NCI-H748 (cell line): Measurements from ENCODE around the gene USP21.

Source experiments
- DNase-seq: peaks from one replicate; lab custom pipeline; 2025; ENCODE audit not compliant: unreplicated experiment; lab: John Stamatoyannopoulos, UW

Gene USP21

DNA sequence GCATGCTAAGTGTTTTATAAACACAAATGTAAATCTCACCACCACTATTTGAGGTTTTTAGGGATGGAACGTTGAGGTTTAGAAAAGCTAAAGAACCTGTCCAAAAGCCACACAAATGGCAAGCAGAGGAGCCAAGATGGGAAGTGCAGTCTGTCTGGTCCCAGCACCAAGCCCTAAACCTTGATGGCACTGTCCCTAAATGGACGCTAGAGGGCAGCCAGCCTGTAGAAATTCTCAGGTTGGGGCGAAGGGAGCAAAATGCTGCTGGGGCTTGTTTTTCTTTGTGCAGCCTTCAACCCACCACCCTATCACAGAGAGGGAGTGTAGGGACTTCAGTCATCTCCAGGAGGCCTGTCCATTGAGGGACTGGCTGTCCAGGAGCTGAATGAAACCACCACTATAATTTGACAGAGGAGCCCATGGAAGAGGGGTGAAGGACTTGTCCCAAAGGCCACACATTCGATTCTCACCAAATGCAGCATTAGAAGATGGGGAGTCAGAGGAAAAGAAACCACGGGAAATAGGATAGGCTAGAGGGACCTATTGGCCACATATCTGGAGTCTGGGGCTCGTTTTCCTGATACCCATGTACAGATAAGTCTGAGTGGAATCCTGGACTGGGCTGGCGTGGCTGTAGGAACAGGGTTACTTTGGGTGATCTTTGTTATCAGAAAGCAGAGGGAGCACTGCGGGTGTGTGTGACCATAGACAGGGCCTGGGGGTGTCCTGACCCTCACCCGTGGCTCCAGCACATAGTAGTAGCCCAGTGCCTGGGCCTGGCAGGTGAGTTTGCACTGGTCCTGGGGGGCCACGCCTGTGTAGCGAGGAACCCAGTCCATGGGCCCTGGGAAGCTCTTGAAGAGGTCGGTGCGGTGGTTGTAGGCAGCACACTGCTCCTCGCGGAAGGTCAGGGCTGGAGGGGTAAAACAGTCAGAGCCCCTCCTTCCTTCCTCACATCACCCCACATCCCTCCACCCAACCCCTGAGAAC lies 33.5 kb downstream of the USP21 start:
- peak; percentile 74 for DNase-seq

DNA sequence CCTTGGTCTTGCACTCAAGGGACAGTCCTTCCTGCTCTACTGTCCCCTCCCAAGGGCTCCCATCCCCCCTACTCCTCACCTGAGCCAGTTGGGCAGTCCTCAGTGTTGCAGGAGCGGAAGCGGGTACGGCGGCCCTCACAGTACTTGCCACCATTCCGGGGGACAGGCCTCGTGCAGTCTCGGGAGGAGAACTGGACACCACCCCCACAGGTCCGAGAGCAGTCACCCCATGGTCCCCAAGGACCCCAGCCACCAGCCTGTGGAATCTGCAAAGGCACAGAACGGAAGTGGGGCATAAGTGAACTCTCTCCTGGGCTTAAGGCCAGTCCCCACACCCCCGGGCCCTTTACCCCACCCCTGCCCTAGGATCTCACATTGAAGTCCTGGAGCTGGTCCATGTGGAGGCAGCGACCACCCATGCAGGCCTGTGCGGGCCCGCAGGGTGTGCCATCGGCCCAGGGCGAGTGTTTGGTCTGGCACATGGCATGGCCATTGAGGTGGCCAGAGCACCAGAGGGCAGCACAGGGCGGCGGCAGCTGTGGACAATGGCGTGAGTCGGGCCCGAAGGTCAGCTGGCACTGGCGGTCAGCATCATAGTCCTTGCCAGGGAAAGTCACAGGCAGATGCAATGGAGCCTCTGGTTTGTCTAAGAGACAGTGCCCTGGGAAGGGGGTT lies 34.4 kb downstream of the USP21 start:
- DNase-seq: no peak

DNA sequence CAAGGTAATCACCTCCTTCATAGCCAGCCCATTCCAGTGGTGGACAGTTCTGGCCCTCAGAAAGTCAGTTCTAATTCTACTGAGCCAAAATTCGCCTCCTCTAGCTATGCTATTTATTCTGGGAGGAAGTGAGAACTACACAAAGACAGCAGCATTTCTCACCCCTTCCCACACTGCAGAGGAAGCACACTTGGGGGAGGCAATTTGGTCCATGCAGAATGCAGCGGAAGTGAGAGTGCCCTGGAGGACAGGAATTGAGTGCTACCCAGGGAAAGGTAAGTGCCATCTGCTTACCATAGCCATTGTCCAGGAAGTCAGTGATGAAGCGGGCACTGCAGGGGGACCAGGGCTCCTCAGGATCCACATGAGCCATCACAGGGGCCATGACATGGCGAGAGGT lies 35.9 kb downstream of the USP21 start:
- DNase-seq: no peak

DNA sequence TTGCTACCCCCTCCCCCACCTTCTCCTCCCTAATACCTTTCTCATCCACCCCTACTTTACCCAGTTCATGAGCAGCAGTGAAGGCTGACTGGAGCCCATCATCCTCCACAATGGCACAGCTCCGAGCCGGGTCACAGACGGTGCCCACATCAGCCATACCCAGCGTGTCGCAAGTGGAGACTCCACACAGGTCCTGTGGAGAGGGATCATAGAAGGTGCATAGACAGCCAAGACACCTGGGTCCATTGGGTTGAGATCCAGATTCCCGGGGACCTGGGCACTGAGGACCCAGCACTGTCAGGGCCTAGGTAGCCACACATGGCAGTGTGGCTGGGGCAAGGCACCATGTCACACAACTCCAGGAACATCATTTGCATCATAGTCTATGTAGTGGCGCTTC lies 36.8 kb downstream of the USP21 start:
- DNase-seq: no peak

DNA sequence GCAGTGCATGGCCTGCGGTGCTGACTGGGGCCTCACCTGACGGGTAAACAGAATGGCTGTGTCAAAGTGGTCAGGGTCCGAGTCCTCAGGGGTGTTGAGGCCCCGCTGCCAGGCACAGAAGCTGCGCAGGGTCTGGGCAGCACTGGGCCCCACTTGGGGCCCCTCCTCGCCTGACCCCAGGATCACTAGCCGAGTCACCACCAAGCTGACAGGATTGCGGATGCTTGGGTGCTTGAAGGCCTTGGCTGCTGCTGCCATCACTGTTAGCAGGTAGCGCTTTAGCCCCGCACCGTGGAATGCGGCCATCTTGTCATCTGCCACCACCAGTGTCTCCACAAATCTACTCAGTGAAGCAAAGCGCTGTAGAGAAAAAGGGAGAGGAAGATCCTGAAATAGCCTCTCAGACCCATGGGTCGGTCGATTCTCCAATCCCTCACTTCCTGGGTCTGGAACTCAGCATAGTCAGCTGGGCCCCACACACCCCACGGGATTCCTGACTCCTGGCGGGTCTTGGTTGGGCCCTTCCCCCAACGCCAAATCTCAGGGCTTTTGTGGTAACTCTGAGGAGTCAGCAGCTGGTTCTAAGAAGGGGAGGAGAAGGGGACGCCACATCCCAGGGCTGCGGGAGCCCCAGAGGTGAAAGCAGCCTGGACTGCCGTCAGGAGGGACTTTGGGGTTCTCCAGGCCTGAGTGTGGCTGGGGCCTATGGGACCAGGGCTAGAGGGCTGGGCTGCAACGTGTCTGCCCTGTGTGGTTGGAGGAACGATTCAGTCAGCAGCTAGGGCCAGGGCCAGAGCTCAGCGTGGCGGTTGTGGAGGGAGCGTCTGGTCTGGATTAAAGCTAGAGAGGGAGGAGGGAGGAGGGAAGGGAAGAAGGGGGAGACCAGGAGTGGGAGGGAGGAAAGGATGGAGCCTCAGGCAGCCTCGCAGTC lies 37.5 kb downstream of the USP21 start:
- no peak for DNase-seq

DNA sequence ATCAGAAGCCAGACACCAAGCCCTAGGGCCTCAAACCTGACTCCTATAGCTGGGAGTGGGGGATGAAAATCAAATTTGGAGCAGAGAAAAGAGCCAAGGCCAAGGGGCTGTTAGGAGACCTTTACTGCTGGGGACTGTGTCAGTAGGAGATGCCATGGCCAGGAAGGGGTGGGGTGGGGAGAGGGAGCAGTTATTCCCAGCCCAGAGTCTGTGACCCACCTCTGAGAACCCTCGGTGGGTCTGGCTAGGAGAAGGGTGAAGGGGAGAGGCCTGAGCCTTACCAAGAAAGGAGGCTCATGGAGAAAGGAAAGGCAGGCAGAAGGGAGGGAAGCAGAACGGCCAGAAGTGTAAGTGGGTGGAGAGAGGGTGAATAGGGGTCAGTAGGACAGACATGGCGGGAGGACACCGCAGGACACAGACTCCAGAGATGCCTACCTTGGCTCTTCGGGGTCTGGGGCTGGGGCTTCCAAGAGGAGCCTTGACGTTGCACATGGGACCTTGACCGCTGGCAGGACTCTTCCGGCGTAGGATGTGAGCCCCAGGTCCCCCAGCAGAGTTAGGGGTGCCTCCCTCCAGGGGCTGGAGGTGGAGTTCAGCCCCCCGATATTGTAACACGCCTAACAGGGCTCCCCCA lies 38.4 kb downstream of the USP21 start:
- DNase-seq: no peak

DNA sequence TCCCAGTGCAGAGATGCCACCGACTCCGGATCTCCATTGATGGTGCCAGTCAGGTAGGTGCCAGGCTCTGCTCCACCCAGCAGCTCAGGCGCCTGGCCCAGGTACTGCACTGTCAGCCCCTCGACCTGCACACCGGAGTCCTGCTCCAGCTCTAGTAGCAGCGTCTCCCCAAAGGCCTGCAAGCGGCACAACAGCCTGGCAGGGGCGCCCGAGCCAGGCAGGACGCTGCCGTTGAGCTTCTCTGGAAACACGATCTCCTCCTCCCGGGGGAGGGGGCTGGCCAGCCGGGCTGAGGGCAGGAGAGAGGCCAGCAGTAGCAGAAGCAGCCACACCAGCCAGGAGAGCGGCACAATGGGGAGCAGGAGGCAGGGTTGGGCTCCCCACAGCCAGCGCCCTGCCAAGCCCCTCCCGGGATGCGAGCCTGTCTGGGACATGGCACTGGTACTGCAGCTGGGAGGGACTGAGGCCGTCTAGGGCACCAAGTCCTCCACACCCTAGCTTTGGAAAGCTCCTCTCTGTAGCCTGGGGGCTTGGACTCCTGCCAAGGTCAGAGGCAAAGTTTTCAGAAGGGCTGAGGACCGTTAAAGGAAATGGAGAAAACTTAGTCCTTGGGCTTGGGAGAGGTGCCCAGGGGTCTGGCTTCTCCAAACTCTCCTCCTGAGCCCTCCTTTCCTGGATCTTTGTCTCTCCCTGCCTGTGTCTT lies 39.0 kb downstream of the USP21 start:
- DNase-seq: peak; percentile 13

DNA sequence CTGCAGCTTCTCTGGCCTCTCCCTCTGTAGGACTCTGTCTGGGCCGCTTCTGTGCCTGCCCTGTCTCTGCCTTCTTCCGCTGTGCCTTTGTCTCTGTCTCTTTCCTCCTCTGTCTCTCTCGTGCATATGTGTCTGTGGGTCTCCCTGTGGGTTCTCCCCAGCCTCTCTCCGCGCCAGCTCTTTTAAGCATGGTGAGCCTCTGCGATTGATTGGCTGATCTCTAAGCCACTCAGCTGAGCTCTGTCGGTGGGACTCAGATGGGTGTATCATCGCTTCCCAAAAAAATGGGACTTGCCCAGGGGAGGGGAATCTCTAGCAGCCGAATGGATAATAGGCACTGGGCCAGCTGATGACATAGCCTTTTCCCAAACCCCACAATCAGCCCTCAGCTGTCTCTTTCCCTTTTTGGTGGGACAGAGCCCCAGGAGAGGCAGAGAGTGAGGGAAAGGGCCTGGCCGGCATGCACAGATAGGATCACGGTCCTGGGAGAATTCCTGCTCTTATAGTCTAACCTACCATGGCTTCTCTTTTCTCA lies 39.7 kb downstream of the USP21 start, which contains the start of gene ADAMTS4:
ADAMTS4 (minus strand) TSS at position 158 of the 535 bp plus-strand sequence. CDS start 427 bp downstream, outside the sequence.
- no peak for DNase-seq

DNA sequence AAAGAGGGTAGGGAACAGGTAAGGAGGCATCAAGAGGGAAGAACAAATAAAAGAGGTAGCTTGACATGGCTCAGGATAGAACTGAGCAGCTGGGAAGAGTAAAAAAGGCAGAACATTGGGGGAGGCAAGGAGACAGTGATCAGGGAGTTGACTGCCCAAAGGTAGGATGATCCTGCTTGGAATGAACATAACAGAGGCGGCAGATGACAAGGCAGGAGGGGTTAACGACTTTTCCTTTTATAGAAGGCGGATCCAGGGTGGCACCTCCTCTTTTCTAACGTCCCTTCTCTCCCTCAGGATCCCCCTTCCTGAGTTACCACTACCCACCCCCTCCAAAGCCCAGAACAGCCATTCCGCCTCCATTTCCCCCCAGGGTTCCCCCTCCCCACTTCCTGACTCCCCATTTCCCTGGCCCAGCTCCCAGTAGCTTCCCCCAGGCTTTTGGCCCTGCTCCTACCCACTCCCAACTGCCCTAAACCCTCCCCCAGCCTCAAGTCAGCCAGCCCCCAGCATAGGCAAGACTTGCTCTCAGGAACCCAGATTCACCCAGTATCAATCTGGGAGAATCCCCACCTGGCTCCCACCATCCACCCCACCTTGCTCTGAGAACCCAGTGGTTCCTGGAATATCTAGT lies 40.3 kb downstream of the USP21 start:
- DNase-seq: no peak

DNA sequence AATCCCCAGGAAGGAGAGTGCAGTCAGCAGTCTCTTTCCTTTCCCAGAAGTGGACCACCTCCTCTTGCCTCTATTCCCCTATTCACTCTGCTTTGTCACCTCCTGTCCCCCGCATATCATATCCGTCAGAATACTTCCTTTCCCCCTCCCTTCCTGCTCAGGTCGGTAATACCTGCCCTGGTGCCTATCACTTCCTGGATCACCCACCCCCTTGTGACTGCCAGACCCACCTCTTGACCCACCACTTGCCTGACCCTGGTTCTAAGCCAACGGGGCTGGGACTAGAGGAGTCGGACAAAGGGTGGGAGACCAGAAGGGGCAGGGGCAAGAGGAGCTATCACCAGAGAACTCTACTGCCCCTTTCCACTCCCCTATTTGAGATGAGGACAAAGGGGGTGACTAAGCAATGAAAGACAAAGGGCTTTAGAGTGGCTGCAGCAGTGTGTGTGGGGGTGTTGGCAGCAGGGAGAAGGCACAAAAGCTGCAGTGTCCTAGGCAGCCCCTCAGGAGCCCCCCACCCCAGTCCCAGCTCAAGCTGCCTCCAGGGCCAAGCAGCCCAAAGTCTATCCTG lies 41.2 kb downstream of the USP21 start:
- no peak for DNase-seq

DNA sequence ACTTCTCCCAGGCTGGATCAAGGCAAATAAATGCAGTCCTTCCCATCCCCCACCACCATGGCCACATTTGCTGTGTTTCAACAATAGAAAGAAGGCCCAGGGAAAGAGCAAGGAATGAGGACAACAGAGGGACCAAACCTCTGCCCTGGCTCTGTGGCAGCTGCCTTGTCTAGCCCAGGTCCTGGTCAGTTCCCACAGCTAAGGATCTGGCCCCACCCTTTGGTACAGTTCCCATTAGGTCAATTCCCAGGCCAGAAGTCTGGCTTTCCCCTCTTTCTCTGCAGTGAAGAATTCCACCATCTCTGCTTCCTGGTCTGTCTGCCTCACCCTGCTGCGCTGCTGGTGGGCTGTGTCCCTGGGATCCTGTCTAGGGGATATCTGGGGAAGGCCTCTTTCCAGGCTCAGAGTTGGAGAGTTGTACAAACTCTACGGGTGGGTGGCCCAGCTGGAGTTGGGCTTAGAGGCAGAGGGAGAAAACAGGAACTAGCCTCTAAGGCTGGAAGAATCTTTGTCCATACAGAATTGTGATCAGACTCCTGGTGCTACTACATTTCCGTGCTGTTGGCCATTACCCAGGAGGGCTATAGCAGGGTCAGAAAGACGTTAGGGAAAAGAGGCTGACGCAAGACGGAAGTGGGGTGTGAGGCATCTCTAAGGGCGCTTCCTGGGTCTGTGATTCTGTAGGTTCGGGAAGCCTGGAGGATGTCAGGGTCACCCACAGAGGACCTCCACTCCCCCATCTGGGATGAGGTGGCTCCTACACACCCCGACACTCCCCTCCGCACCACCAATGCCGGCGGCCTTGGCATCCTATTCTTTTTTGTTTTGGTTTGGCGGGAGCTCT lies 41.9 kb downstream of the USP21 start:
- DNase-seq: no peak

DNA sequence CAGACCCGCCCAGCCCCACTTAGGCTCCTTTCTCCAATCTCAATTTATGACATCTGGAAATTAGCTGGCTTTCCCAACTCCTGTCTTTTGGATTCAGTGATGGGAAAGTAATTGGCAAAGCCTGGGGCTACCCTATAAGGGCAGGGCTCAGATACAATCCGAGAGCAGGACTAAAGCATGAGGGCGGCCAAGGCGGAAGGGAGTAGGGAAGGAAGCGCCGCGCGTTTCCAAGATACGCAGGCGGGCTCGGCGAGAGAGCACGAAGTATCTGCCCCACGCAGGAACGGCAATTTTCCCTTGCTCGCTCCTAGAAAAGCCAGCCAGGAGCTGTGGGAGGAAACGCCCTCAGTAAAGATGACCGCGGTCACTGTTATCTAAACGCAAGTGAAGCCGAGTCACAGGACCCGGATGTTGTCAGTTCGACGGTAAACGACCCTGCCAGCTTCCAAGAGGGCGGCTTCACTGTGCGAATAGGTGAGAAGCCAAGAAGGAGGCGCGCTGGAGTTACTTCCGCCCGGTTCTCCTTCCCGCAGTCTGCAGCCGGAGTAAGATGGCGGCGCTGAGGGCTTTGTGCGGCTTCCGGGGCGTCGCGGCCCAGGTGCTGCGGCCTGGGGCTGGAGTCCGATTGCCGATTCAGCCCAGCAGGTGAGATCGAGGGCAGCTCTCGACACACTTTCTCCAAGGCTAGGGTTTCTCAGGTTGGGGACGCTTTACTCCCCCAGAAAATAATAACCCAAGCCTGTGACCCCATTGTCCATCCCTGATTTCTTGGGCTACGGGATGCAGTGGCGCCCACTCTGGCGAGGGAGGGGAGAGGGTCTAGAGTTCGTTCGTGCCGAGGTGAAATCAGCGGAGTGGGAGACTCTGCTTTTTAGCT lies 42.8 kb downstream of the USP21 start, which contains the start of gene NDUFS2:
NDUFS2 (plus strand) TSS at position 532 of the 877 bp plus-strand sequence; CDS start at position 551, 19 bp downstream.
- DNase-seq: peak; percentile 99

DNA sequence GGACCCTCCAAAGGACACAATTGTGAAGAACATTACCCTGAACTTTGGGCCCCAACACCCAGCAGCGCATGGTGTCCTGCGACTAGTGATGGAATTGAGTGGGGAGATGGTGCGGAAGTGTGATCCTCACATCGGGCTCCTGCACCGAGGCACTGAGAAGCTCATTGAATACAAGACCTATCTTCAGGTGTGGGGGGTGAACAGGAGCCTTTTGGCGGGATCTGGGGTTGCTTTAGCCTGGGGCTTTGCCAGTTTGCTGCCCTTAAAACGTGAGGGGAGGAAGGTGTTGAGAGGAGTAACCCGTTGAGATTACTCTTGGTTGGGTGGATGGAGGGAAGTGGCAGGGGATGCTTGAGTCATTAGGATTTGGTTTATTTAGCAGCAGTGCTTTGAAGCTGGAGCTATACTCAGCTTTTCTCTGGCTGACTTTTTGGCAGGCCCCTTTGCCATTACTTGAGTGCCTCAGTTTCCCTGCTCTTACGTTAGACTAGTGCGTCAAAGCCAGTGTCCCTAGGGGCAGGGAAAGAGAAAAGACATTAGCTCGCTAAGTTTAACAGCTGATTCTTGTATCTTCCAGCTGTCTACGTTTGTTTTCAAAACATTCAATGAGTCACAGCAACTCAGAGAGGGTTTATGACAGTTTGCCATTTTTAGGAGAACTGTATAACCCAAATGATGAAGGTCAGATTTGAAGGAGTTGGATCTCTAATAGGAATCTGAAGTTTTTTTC lies 47.3 kb downstream of the USP21 start:
- no peak for DNase-seq

DNA sequence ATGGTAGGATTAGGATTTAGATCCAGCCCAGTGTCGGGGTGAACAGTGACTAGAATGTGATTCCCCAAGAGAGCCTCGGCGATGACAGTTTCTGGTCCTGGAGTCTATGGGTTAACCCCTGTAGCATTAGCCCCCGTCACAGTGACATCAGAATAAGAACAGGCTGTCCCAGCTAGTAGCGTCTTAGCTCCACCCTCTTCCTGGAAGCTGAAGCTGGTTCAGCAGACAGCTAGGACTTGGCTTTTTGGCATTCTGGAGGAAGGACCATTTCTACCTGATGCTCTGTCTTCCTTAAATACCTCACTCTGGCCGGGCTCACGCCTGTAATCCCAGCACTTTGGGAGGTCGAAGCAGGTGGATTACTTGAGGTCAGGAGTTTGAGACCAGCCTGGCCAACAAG lies 47.9 kb downstream of the USP21 start:
- DNase-seq: no peak

DNA sequence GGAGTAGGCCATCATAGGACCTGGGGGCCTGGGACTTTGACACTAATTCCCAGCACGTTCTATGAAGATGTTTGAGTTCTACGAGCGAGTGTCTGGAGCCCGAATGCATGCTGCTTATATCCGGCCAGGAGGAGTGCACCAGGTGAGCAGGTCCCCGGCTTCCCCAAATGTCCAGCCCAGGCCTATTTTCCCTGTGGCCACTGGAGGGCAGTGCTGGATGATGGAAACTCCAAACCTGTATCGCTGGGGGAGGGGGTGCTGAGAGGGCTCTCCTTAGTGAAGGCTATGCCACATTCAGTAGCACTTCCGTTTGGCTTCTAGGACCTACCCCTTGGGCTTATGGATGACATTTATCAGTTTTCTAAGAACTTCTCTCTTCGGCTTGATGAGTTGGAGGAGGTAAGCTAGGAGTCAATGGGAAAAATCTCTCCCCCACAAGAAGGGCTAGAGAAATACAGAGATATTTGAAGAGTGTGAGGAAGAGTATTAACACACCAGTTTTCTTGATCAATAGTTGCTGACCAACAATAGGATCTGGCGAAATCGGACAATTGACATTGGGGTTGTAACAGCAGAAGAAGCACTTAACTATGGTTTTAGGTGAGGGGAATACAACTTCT lies 50.6 kb downstream of the USP21 start:
- DNase-seq: peak; percentile 75

DNA sequence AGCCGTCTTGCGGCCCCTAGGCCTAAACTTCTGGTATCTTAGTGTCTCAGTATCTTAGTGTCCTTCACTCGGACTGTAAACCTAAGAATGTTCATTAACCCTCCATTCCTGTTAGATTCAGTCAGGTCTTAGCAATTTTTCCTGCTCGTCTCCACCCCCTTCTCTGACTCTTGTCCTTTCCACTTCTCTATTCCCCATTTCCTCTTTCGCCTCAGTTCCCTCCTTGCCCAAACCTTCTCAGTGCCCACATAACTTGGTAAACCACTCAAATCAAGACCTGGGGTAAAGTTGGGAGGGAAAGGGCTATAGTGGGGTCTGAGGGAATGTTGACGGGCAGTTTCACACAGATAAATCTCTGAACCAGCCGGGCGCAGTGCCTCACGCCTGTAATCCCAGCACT lies 55.1 kb downstream of the USP21 start:
- no peak for DNase-seq
